Endodermal cell (in vitro differentiated cells): ENCODE measurements around the gene PRKAA1. TPM values are rescaled to one million over a fixed set of nuclear protein-coding genes. Genes with fewer than 3 reads are reported as not detected.

Experiments used
- DNase-seq: peaks from one replicate; pipeline ENCODE4 v3.0.0-alpha.2; 2017
- H3K27ac ChIP-seq: 2 replicates; pipeline ENCODE4 v1.5.1; 2013; ENCODE audit warnings: mild to moderate bottlenecking, low read depth, low read length, moderate library complexity
- H3K27me3 ChIP-seq: 2 replicates; pipeline ENCODE4 v1.6.1; 2013; ENCODE audit warnings: mild to moderate bottlenecking, low read length, moderate library complexity; ENCODE audit not compliant: insufficient read depth, control insufficient read depth, poor library complexity, severe bottlenecking
- H3K36me3 ChIP-seq: 2 replicates; pipeline ENCODE4 v1.7.0; 2013; ENCODE audit warnings: mild to moderate bottlenecking, low read length, moderate library complexity; ENCODE audit not compliant: control insufficient read depth, insufficient read depth
- H3K4me1 ChIP-seq: one replicate; pipeline ENCODE4 v1.7.0; 2013; ENCODE audit warnings: low read length; ENCODE audit not compliant: control insufficient read depth, insufficient read depth
- H3K4me3 ChIP-seq: 2 replicates; pipeline ENCODE4 v1.5.1; 2013; ENCODE audit warnings: mild to moderate bottlenecking, low read length, moderate library complexity
- H3K9ac ChIP-seq: 2 replicates; pipeline ENCODE4 v1.6.1; 2013; ENCODE audit warnings: mild to moderate bottlenecking, low read length, moderate library complexity; ENCODE audit not compliant: poor library complexity, severe bottlenecking; ENCODE audit errors: extremely low read depth
- H3K9me3 ChIP-seq: 2 replicates; pipeline ENCODE4 v1.6.1; 2013; ENCODE audit warnings: mild to moderate bottlenecking, low read length, moderate library complexity; ENCODE audit not compliant: control insufficient read depth
- H3K27ac Mint-ChIP-seq: 2 replicates; pipeline ENCODE4 v1.8.0; 2020; ENCODE audit warnings: mixed read lengths
- H3K27me3 Mint-ChIP-seq: 2 replicates; pipeline ENCODE4 v1.8.0; 2021; ENCODE audit warnings: mild to moderate bottlenecking, mixed read lengths; ENCODE audit not compliant: insufficient read depth
- H3K36me3 Mint-ChIP-seq: 2 replicates; pipeline ENCODE4 v1.8.0; 2020; ENCODE audit warnings: low read depth, mixed read lengths
- H3K4me1 Mint-ChIP-seq: 2 replicates; pipeline ENCODE4 v1.8.0; 2020; ENCODE audit warnings: mixed read lengths
- H3K4me3 Mint-ChIP-seq: 2 replicates; pipeline ENCODE4 v1.8.0; 2020; ENCODE audit warnings: mild to moderate bottlenecking, moderate library complexity, mixed read lengths
- H3K9me3 Mint-ChIP-seq: 2 replicates; pipeline ENCODE4 v1.8.0; 2020; ENCODE audit warnings: mild to moderate bottlenecking, mixed read lengths
- WGBS, 2 experiments: methylation state at CpG; one replicate each; pipeline versions ENCODE4 v1.1.5 to v1.1.7; 2013; ENCODE audit warnings: missing lambda C conversion rate in 2 of 2, mixed read lengths in 1 of 2; ENCODE audit not compliant: insufficient coverage in 1 of 2, insufficient read length in 1 of 2; 5-methylcytosine and 5-hydroxymethylcytosine counted together
- total RNA-seq, 2 donors: library from RNA; stranded (reverse); fragmentation: NEBNext Ultra II Directional in 1 of 2; extraction: Animal tissue kit (Norgen Biotek cat#: 25700) in 1 of 2; gene quantifications; 2 replicates in 1 of 2; 3 replicates in 1 of 2; pipeline ENCODE4 v1.2.1, GENCODE V29; 2021
- TF ChIP-seq, protein P1 (sequence below): fragments of 200-600 bp; sonication (generic); conservative IDR thresholded peaks from 2 replicates; pipeline ENCODE4 v1.5.0; 2021; ENCODE audit warnings: antibody characterized with exemption, mild to moderate bottlenecking

The PRKAA1 gene
- total RNA-seq, 2 donors from 2014 or later, result 47.7 to 50.4 TPM

DNA sequence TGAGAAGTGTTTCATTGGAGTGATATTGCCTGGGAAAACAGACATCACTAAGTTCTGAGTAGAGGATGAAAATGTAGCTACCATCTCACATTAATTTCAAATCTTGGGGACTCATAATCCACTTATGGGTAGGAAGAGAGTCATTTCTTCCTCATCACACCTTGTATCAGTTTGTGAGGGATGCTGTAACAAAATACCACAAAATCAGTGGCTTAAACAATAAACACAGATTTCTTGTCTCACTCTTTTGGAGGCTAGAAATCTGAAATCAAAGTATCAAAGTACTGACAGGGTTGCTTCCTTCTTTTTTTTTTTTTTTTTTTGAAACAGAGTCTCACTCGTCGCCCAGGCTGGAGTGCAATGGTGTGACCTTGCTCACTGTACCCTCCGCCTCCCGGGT, 46.4 kb upstream of the PRKAA1 start:
- Histone ChIP-seq H3K27me3 (no peaks in the 10 kb centered on the region), H3K27ac (no peak overlapping the region), H3K9me3 (no peaks in the 10 kb centered on the region), H3K36me3 (no peaks in the 10 kb centered on the region), H3K9ac (no peak overlapping the region), H3K4me3 (no peak overlapping the region), H3K4me1 (no peaks in the 10 kb centered on the region)
- no peak overlapping the region for H3K27ac Mint-ChIP-seq
- 88 to 97% methylated on average over 4 of the region's 4 CpGs for WGBS, 2 experiments
- H3K4me3 Mint-ChIP-seq, result no peak overlapping the region
- peaks cover 8% of the 10 kb centered on the region for H3K4me1 Mint-ChIP-seq
- no peak for DNase-seq
- H3K27me3 Mint-ChIP-seq, result peaks cover 1% of the 10 kb centered on the region
- TF ChIP-seq, protein P1, sequence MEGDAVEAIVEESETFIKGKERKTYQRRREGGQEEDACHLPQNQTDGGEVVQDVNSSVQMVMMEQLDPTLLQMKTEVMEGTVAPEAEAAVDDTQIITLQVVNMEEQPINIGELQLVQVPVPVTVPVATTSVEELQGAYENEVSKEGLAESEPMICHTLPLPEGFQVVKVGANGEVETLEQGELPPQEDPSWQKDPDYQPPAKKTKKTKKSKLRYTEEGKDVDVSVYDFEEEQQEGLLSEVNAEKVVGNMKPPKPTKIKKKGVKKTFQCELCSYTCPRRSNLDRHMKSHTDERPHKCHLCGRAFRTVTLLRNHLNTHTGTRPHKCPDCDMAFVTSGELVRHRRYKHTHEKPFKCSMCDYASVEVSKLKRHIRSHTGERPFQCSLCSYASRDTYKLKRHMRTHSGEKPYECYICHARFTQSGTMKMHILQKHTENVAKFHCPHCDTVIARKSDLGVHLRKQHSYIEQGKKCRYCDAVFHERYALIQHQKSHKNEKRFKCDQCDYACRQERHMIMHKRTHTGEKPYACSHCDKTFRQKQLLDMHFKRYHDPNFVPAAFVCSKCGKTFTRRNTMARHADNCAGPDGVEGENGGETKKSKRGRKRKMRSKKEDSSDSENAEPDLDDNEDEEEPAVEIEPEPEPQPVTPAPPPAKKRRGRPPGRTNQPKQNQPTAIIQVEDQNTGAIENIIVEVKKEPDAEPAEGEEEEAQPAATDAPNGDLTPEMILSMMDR, result no peak
- no peaks in the 10 kb centered on the region for H3K9me3 Mint-ChIP-seq
- H3K36me3 Mint-ChIP-seq, result no peaks in the 10 kb centered on the region

- no peaks in the 10 kb centered on the region for H3K9me3 Mint-ChIP-seq
- H3K4me3 Mint-ChIP-seq, result no peak overlapping the region
- H3K4me1 Mint-ChIP-seq, result peaks cover 8% of the 10 kb centered on the region
- H3K36me3 Mint-ChIP-seq, result no peaks in the 10 kb centered on the region
- no peak overlapping the region for H3K27ac Mint-ChIP-seq
- H3K9ac ChIP-seq, result no peak overlapping the region
- H3K27me3 Mint-ChIP-seq, result peaks cover 1% of the 10 kb centered on the region
- 87 to 100% methylated on average over 1 to 2 of the region's 2 CpGs for WGBS, 2 experiments
- H3K9me3 ChIP-seq, result no peaks in the 10 kb centered on the region
- no peaks in the 10 kb centered on the region for H3K36me3 ChIP-seq
- DNase-seq, result no peak
- no peak overlapping the region for H3K4me3 ChIP-seq
- H3K27ac ChIP-seq, result no peak overlapping the region
- TF ChIP-seq, protein P1, result no peak
- no peaks in the 10 kb centered on the region for H3K4me1 ChIP-seq
- H3K27me3 ChIP-seq, result no peaks in the 10 kb centered on the region
Observed at GRCh38 chr5:40842351-40842750, 44.2 kb upstream of the PRKAA1 start.

GRCh38 chr5:40841068-40841805, 43.1 kb upstream of the PRKAA1 start, which contains the start of gene CARD6:
Gene CARD6 (plus strand): TSS chr5:40841367. CDS start chr5:40841383, 16 bp downstream.
- Histone ChIP-seq H3K9me3 (no peaks in the 10 kb centered on the region), H3K4me3 (no peak within 1 kb of the TSS), H3K27ac (no peak within 1 kb of the TSS), H3K4me1 (no peaks in the 10 kb centered on the region), H3K9ac (no peak within 1 kb of the TSS), H3K27me3 (no peaks in the 10 kb centered on the region), H3K36me3 (no peaks in the 10 kb centered on the region)
- H3K4me3 Mint-ChIP-seq, result no peak within 1 kb of the TSS
- TF ChIP-seq, protein P1, result peak; percentile 21
- no peak for DNase-seq
- H3K4me1 Mint-ChIP-seq, result peaks cover 17% of the 10 kb centered on the region
- H3K27ac Mint-ChIP-seq, result no peak within 1 kb of the TSS
- H3K9me3 Mint-ChIP-seq, result no peaks in the 10 kb centered on the region
- no peaks in the 10 kb centered on the region for H3K36me3 Mint-ChIP-seq
- WGBS, 2 experiments, result 60 to 80% methylated on average over 5 to 9 of the region's 9 CpGs
- H3K27me3 Mint-ChIP-seq, result peaks cover 1% of the 10 kb centered on the region
